H1 (cell line): Measurements from ENCODE around the gene CSDE1.

Source experiments
- CREB1 ChIP-seq: IDR thresholded peaks from 2 replicates; pipeline ENCODE4 v1.6.1; 2012; ENCODE audit warnings: inconsistent platforms
- HDAC2 ChIP-seq, 2 experiments: fragments of 300-600 bp in 1 of 2; sonication (generic) in 1 of 2; IDR thresholded peaks; 2 replicates each; pipeline ENCODE4 v1.6.1; 2011 to 2012; ENCODE audit warnings: low read depth in 2 of 2, low read length in 2 of 2, mild to moderate bottlenecking in 2 of 2, moderate library complexity in 2 of 2, borderline replicate concordance in 1 of 2, inconsistent platforms in 1 of 2
- HDAC6 ChIP-seq: IDR thresholded peaks from one replicate; pipeline ENCODE4 v1.7.1; 2012; ENCODE audit warnings: low read depth, mild to moderate bottlenecking, inconsistent platforms, low read length, moderate library complexity
- POLR2A ChIP-seq, 2 experiments: IDR thresholded peaks; 1 replicate in 1 of 2; 2 replicates in 1 of 2; pipeline ENCODE4 v1.6.1; 2011; ENCODE audit warnings: low read depth in 2 of 2, low read length in 2 of 2, mild to moderate bottlenecking in 2 of 2; ENCODE audit errors: control extremely low read depth in 1 of 2
- POLR2AphosphoS5 ChIP-seq: IDR thresholded peaks from 2 replicates; pipeline ENCODE4 v1.6.1; 2011; ENCODE audit warnings: low read depth, low read length
- SIN3A ChIP-seq, 2 experiments: IDR thresholded peaks in 1 of 2; conservative IDR thresholded peaks in 1 of 2; 2 replicates each; pipeline ENCODE4 v1.6.1; 2011 to 2012; ENCODE audit warnings: low read length in 2 of 2, improper control_type of control experiment in 1 of 2, low read depth in 1 of 2, mild to moderate bottlenecking in 1 of 2
- TAF1 ChIP-seq: IDR thresholded peaks from 2 replicates; pipeline ENCODE4 v1.6.1; 2011; ENCODE audit warnings: mild to moderate bottlenecking, low read depth, low read length
- TCF12 ChIP-seq: IDR thresholded peaks from 2 replicates; pipeline ENCODE4 v1.6.1; 2011; ENCODE audit warnings: low read depth, mild to moderate bottlenecking, low read length
- TF ChIP-seq, protein P1 (sequence below), 3 experiments: IDR thresholded peaks; 1 replicate in 2 of 3; 2 replicates in 1 of 3; pipeline versions ENCODE4 v1.5.1 to v1.6.1; 2011; ENCODE audit warnings: low read length in 3 of 3, mild to moderate bottlenecking in 3 of 3, inconsistent platforms in 2 of 3, low read depth in 1 of 3, moderate library complexity in 1 of 3; ENCODE audit not compliant: insufficient read depth in 1 of 3; ENCODE audit errors: control extremely low read depth in 1 of 3
- TF ChIP-seq, protein P2 (sequence below): IDR thresholded peaks from 2 replicates; pipeline ENCODE4 v1.6.1; 2012; ENCODE audit warnings: low read length, inconsistent platforms

DNA sequence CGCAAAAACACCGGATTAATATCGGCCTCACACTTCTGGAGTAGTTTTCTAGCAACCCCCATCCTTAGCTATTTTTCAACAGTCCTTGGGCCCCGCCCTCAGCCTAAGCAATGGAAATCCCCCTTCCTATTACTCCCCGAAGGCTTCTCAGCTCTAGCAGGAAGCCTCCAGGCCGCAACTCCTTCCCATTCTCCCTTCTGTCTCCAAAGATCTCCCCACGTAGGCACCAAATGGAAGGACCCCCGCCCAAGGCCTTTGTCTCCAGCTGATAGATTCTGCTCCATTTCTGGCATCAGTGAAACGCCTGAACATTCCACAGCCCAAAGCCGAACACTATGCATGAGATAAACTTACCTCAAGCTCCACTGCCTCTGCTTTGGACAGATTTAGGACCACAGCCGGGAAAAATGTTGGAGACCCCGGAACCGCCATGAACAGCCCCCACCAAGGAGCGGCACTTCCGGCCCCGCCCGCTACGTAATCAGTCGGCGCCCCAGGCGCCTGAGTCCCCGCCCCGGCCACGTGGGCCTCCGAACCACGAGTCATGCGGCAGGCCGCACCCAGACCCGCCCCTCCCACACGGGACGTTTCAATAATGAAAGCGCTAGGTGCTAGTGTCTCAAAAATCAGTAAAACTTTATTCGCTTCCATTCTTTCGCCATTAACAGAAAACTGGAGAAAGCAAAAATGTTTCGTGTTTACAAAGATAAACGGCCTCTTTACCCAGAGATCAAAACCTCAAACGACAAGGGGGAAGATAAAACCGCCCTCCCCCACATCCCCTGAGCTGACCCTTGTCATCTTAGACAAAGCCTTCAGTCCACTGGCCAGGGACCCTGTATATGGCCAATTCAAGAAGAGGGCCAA is 41.2 kb downstream of the CSDE1 start, which contains the start of gene NRAS:
- TF ChIP-seq SIN3A (conservative IDR thresholded peaks at IDR 0.05 in 1 of 2, IDR thresholded peaks at IDR 0.05 in 1 of 2; ENCODE audit: low read depth in 1 of 2, low read length in 2 of 2) (peak; percentile 86 to 96; a peak in 2 of 4 replicates), TCF12 (no peak), HDAC2 (IDR thresholded peaks at IDR 0.05; ENCODE audit: borderline replicate concordance in 1 of 2, low read depth in 2 of 2, low read length in 2 of 2) (0 out of 4 replicates have a peak, but pooled peaks have one; percentile 6 to 53), TAF1 (peak; percentile 87), POLR2AphosphoS5 (peak; percentile 92), CREB1 (peak; percentile 96), HDAC6 (no peak), POLR2A (IDR thresholded peaks at IDR 0.05; ENCODE audit: control extremely low read depth in 1 of 2, low read depth in 2 of 2, low read length in 2 of 2) (peak; percentile 62 to 91)
- TF ChIP-seq, protein P1, sequence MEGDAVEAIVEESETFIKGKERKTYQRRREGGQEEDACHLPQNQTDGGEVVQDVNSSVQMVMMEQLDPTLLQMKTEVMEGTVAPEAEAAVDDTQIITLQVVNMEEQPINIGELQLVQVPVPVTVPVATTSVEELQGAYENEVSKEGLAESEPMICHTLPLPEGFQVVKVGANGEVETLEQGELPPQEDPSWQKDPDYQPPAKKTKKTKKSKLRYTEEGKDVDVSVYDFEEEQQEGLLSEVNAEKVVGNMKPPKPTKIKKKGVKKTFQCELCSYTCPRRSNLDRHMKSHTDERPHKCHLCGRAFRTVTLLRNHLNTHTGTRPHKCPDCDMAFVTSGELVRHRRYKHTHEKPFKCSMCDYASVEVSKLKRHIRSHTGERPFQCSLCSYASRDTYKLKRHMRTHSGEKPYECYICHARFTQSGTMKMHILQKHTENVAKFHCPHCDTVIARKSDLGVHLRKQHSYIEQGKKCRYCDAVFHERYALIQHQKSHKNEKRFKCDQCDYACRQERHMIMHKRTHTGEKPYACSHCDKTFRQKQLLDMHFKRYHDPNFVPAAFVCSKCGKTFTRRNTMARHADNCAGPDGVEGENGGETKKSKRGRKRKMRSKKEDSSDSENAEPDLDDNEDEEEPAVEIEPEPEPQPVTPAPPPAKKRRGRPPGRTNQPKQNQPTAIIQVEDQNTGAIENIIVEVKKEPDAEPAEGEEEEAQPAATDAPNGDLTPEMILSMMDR (IDR thresholded peaks at IDR 0.05; ENCODE audit: control extremely low read depth in 1 of 3, insufficient read depth in 1 of 3, low read depth in 1 of 3, low read length in 3 of 3) = no peak
- TF ChIP-seq, protein P2, sequence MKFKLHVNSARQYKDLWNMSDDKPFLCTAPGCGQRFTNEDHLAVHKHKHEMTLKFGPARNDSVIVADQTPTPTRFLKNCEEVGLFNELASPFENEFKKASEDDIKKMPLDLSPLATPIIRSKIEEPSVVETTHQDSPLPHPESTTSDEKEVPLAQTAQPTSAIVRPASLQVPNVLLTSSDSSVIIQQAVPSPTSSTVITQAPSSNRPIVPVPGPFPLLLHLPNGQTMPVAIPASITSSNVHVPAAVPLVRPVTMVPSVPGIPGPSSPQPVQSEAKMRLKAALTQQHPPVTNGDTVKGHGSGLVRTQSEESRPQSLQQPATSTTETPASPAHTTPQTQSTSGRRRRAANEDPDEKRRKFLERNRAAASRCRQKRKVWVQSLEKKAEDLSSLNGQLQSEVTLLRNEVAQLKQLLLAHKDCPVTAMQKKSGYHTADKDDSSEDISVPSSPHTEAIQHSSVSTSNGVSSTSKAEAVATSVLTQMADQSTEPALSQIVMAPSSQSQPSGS = peak; percentile 65; the same call in 1 of the 2 replicates
